Muscle layer of duodenum (tissue), 2 donors: Measurements from ENCODE around the gene C1QC.

Experiments used
- H3K27ac ChIP-seq: one replicate; pipeline ENCODE4 v1.7.0; 2013; ENCODE audit warnings: mild to moderate bottlenecking, low read length
- H3K27me3 ChIP-seq: one replicate; pipeline ENCODE4 v1.7.0; 2013; ENCODE audit warnings: low read depth, mild to moderate bottlenecking, control low read depth, low read length
- H3K36me3 ChIP-seq, 2 donors: one replicate each; pipeline ENCODE4 v1.7.0; 2013; ENCODE audit warnings: low read length in 2 of 2, control low read depth in 1 of 2, mild to moderate bottlenecking in 1 of 2; ENCODE audit not compliant: insufficient read depth in 2 of 2, control insufficient read depth in 1 of 2
- H3K4me1 ChIP-seq, 2 donors: one replicate each; pipeline ENCODE4 v1.7.0; 2013; ENCODE audit warnings: low read length in 2 of 2, mild to moderate bottlenecking in 2 of 2, control low read depth in 1 of 2, moderate library complexity in 1 of 2; ENCODE audit not compliant: insufficient read depth in 2 of 2, control insufficient read depth in 1 of 2
- H3K4me3 ChIP-seq, 2 donors: one replicate each; pipeline ENCODE4 v1.7.0; 2013; ENCODE audit warnings: low read length in 2 of 2, low read depth in 1 of 2, mild to moderate bottlenecking in 1 of 2
- H3K9me3 ChIP-seq, 2 donors: one replicate each; pipeline ENCODE4 v1.7.0; 2013; ENCODE audit warnings: low read length in 2 of 2, control low read depth in 1 of 2, mild to moderate bottlenecking in 1 of 2; ENCODE audit not compliant: control insufficient read depth in 1 of 2
- donor health status: healthy.

Gene C1QC

DNA sequence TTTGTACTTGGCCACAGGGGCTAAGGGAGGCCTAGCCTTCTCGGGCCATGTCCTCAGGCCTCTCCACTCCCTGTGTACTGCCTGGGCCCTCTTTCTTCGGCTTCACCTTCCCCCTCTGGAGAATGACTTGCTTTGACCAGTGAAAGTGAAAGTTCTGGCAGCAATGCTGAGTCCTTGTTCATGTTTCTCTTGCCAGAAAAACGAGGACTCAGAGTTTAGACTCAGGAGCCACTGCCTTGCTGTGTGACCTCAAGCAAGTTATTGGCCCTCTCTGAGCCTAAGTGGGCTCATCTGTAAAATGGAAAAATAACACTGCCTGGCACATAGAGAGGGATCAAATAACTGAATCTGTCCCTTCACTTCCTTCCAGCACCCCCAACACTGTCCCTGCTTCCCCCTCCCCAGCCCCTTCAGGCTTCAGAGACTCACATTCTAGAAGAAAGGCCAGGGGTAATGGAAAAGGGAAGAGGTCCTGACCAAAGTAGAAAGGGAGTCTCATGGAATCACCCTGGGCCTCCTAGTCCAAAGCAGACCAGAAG is 5.5 kb upstream of the C1QC start:
- Histone ChIP-seq H3K9me3 (no peaks in the 10 kb centered on the region), H3K4me1 (peaks cover 0 to 4% of the 10 kb centered on the region in 2 donors), H3K36me3 (no peaks in the 10 kb centered on the region), H3K27me3 (no peaks in the 10 kb centered on the region), H3K27ac (no peak overlapping the region), H3K4me3 (peak overlapping the region in 1 of 2 donors; percentile 12)

DNA sequence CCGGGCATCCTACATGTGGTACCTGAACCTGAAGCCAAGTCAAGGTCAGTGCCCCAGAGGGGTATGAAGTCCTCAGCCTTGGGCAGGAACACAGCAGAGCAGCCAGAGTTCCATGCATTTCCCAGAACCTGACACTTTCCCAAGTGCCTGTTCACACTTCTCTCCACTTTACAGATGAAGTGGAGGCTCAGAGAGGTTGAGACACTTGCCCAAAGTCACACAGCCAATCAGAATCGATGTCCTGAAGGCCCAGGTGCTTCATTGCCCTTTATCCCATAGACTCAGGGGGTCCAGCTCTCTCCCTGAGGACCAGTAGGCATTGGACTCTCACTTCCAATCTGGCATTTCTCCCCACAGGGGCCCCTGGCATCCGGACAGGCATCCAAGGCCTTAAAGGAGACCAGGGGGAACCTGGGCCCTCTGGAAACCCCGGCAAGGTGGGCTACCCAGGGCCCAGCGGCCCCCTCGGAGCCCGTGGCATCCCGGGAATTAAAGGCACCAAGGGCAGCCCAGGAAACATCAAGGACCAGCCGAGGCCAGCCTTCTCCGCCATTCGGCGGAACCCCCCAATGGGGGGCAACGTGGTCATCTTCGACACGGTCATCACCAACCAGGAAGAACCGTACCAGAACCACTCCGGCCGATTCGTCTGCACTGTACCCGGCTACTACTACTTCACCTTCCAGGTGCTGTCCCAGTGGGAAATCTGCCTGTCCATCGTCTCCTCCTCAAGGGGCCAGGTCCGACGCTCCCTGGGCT is 4.8 kb upstream of the C1QC start:
- no peaks in the 10 kb centered on the region for H3K27me3 ChIP-seq

DNA sequence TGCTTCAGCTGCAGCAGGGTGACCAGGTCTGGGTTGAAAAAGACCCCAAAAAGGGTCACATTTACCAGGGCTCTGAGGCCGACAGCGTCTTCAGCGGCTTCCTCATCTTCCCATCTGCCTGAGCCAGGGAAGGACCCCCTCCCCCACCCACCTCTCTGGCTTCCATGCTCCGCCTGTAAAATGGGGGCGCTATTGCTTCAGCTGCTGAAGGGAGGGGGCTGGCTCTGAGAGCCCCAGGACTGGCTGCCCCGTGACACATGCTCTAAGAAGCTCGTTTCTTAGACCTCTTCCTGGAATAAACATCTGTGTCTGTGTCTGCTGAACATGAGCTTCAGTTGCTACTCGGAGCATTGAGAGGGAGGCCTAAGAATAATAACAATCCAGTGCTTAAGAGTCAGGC is 4.1 kb upstream of the C1QC start:
- H3K9me3 ChIP-seq = no peaks in the 10 kb centered on the region

More for the DNA sequence above, 4.8 kb upstream of the C1QC start:
- Histone ChIP-seq H3K9me3 (no peaks in the 10 kb centered on the region), H3K36me3 (no peaks in the 10 kb centered on the region), H3K27ac (no peak overlapping the region), H3K4me3 (peak overlapping the region in 1 of 2 donors; percentile 12), H3K4me1 (peaks cover 0 to 4% of the 10 kb centered on the region in 2 donors)

DNA sequence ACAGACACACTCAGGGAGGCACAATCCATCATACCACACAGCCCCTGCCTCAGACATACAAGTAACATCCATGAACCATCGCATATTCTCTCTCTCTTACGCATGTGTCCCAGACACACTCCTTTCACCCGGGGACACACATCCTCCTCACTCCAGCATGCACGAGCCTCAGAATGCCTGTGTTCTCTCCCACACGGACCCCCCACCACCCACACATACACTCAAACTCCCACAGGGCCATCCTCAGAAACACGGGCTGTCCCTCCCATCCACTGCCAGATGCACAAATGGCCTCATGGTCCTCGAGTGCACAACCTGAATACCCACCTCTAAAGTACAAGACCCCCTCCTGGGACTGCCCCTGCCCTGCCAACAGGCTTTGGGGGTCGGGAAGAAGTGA is 2.2 kb upstream of the C1QC start:
- no peaks in the 10 kb centered on the region for H3K9me3 ChIP-seq
- no peaks in the 10 kb centered on the region for H3K36me3 ChIP-seq
- no peak overlapping the region for H3K4me3 ChIP-seq
- H3K4me1 ChIP-seq = peaks cover 0 to 4% of the 10 kb centered on the region in 2 donors
- H3K27ac ChIP-seq = no peak overlapping the region
- H3K27me3 ChIP-seq = no peaks in the 10 kb centered on the region

More for the DNA sequence above, 4.1 kb upstream of the C1QC start:
- H3K4me3 ChIP-seq = no peak overlapping the region
- no peaks in the 10 kb centered on the region for H3K36me3 ChIP-seq
- H3K27ac ChIP-seq = no peak overlapping the region
- H3K27me3 ChIP-seq = no peaks in the 10 kb centered on the region
- H3K4me1 ChIP-seq = peaks cover 0 to 4% of the 10 kb centered on the region in 2 donors

GRCh38 chr1:22641906-22642636 is 1.4 kb upstream of the C1QC start:
- Histone ChIP-seq H3K9me3 (no peaks in the 10 kb centered on the region), H3K4me3 (no peak overlapping the region), H3K27me3 (no peaks in the 10 kb centered on the region), H3K4me1 (peaks cover 0 to 4% of the 10 kb centered on the region in 2 donors), H3K36me3 (no peaks in the 10 kb centered on the region), H3K27ac (no peak overlapping the region)

DNA sequence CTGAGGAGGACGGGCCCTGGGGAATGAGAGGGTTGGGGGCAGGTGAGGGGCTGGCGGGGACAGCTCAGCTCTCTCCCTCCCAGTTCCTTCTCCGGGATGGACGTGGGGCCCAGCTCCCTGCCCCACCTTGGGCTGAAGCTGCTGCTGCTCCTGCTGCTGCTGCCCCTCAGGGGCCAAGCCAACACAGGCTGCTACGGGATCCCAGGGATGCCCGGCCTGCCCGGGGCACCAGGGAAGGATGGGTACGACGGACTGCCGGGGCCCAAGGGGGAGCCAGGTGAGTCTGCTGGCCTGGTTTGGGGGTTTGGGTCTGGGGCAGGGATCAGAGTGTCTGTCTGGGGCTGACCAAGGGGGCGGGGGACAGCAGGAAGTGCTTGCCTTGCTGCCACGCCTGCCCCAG is 495 bp downstream of the C1QC start:
- Histone ChIP-seq H3K27ac (no peak overlapping the region), H3K27me3 (no peaks in the 10 kb centered on the region), H3K36me3 (no peaks in the 10 kb centered on the region), H3K4me3 (no peak overlapping the region), H3K9me3 (no peaks in the 10 kb centered on the region), H3K4me1 (peaks cover 0 to 4% of the 10 kb centered on the region in 2 donors)

GRCh38 chr1:22645931-22646330 is 2.5 kb downstream of the C1QC start:
- Histone ChIP-seq H3K4me3 (peak overlapping the region in 1 of 2 donors; percentile 13), H3K36me3 (no peaks in the 10 kb centered on the region), H3K9me3 (no peaks in the 10 kb centered on the region), H3K27ac (no peak overlapping the region), H3K4me1 (peaks cover 0 to 4% of the 10 kb centered on the region in 2 donors), H3K27me3 (no peaks in the 10 kb centered on the region)

DNA sequence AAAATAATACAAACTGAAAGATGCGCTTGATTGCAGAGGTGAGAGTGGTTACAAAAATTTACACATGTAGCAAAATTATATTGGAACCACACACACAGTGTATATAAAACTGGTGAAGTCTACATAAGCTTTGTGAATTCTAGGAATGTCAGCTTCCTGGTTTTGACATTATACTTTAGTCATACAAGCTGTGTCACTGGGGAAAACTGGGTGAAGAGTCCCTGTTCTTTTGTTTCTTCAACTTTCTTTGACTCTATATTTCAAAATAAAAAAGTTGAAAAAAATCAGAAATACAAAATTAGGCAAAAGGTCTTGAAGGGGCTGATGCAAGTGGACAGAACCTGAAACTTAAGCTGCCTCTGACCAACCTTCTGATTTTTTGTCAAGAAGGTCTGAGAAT is 3.0 kb downstream of the C1QC start:
- Histone ChIP-seq H3K4me1 (peaks cover 0 to 4% of the 10 kb centered on the region in 2 donors), H3K36me3 (no peaks in the 10 kb centered on the region), H3K9me3 (no peaks in the 10 kb centered on the region), H3K27me3 (no peaks in the 10 kb centered on the region), H3K27ac (no peak overlapping the region), H3K4me3 (no peak overlapping the region)

- Histone ChIP-seq H3K36me3 (no peaks in the 10 kb centered on the region), H3K4me1 (no peaks in the 10 kb centered on the region), H3K9me3 (no peaks in the 10 kb centered on the region), H3K27ac (no peak overlapping the region), H3K27me3 (no peaks in the 10 kb centered on the region), H3K4me3 (no peak overlapping the region)
Measured at GRCh38 chr1:22650089-22650693, 6.8 kb downstream of the C1QC start.

DNA sequence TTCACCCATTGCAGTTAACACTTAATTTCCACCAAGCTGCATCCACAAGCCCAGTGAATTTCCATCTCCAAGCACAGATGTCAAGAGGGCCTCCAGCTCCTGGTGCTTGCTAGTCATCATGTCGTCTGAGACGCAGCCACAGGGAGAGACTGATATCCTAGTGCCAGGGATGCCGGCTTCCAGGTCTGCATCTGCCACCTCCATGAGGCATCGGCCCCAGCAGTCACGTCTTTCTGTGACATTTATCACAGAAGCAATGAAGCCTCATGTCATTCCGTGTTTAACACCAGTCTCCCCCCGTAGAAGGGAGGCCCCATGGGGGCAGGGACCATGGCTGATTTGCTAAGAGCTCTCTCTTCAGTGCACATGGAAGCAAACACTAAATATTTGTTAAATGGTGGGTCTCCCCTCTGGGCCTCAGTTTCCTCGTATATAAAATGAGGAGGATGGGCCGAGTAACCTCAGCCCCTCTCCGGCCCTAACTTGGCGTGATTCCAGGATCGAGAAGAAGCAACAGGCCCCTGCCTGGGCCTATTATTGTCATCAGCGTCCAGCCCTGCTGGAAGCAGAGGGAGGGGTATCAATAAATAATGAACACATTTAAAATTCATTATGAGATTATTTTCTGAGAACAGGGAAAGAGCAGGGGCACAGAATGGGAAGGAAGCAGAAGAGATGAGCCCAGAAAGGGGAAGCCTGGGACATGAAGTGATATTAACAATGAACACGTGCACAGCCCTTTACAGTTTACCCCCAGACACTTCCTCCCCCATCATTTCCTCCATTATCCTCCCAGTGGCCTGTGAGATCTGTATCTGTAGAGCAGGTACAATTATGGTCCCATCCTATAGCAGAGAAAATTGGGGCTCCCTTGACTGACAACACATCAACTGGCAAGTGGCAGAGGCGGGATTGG is 8.8 kb downstream of the C1QC start:
- Histone ChIP-seq H3K36me3 (no peaks in the 10 kb centered on the region), H3K27me3 (peaks cover 3% of the 10 kb centered on the region), H3K27ac (no peak overlapping the region), H3K9me3 (no peaks in the 10 kb centered on the region), H3K4me3 (no peak overlapping the region), H3K4me1 (no peaks in the 10 kb centered on the region)
